Measurements from ENCODE around the gene TMPO.
"Not testable (repeated sequence)": the region's sequence is repeated elsewhere in the genome, so short reads cannot be mapped to it uniquely, and the experiment has no call there.

The TMPO gene

GRCh38 chr12:98543701-98544100, 28.3 kb downstream of the TMPO start:
- no peak overlapping the region for H3K4me3 ChIP-seq (ENCODE audit: low read depth, low read length)
- H3K27ac ChIP-seq: no peak overlapping the region
- no peaks in the 10 kb centered on the region for H3K27me3 ChIP-seq (replicated peaks)
- in situ Hi-C loops (cut with HindIII; ENCODE audit: low pct_ligation_motif_present, low sequenced_read_pairs): no loop called here
- no peaks in the 10 kb centered on the region for H3K36me3 ChIP-seq (replicated peaks)
- DNase-seq: no peak
- TF ChIP-seq CTCF (IDR thresholded peaks at IDR 0.05; ENCODE audit: low read depth, low read length, missing control alignments): no peak

GRCh38 chr12:98544751-98545150, 29.4 kb downstream of the TMPO start:
- H3K27me3 ChIP-seq (replicated peaks): no peaks in the 10 kb centered on the region
- TF ChIP-seq CTCF (IDR thresholded peaks at IDR 0.05; ENCODE audit: low read depth, low read length, missing control alignments): no peak
- no peak for DNase-seq
- no peaks in the 10 kb centered on the region for H3K36me3 ChIP-seq (replicated peaks)
- in situ Hi-C loops (cut with HindIII; ENCODE audit: low pct_ligation_motif_present, low sequenced_read_pairs): no loop called here
- H3K4me3 ChIP-seq (ENCODE audit: low read depth, low read length): no peak overlapping the region
- no peak overlapping the region for H3K27ac ChIP-seq

GRCh38 chr12:98549371-98550110, 34.2 kb downstream of the TMPO start:
- Histone ChIP-seq H3K27ac (no peak overlapping the region), H3K4me3 (ENCODE audit: low read depth, low read length) (no peak overlapping the region), H3K27me3 (replicated peaks) (no peaks in the 10 kb centered on the region), H3K36me3 (replicated peaks) (peaks cover 2% of the 10 kb centered on the region)
- in situ Hi-C loops (cut with HindIII; ENCODE audit: low pct_ligation_motif_present, low sequenced_read_pairs): no loop called here
- no peak for TF ChIP-seq CTCF (IDR thresholded peaks at IDR 0.05; ENCODE audit: low read depth, low read length, missing control alignments)
- DNase-seq: no peak

GRCh38 chr12:98551787-98552186, 36.4 kb downstream of the TMPO start:
- H3K4me3 ChIP-seq (ENCODE audit: low read depth, low read length): no peak overlapping the region
- TF ChIP-seq CTCF (IDR thresholded peaks at IDR 0.05; ENCODE audit: low read depth, low read length, missing control alignments): no peak
- H3K27me3 ChIP-seq (replicated peaks): no peaks in the 10 kb centered on the region
- in situ Hi-C loops (cut with HindIII; ENCODE audit: low pct_ligation_motif_present, low sequenced_read_pairs): no loop called here
- no peak overlapping the region for H3K27ac ChIP-seq
- peaks cover 2% of the 10 kb centered on the region for H3K36me3 ChIP-seq (replicated peaks)
- no peak for DNase-seq

GRCh38 chr12:98558097-98558496, 42.7 kb downstream of the TMPO start:
- H3K27ac ChIP-seq; H3K4me3 ChIP-seq (ENCODE audit: low read depth, low read length); DNase-seq; H3K36me3 ChIP-seq (replicated peaks); in situ Hi-C loops (cut with HindIII; ENCODE audit: low pct_ligation_motif_present, low sequenced_read_pairs); H3K27me3 ChIP-seq (replicated peaks): not testable (repeated sequence)

GRCh38 chr12:98559666-98560065, 44.3 kb downstream of the TMPO start:
- no peak overlapping the region for H3K27ac ChIP-seq
- no peak overlapping the region for H3K4me3 ChIP-seq (ENCODE audit: low read depth, low read length)
- no peaks in the 10 kb centered on the region for H3K27me3 ChIP-seq (replicated peaks)
- in situ Hi-C loops (cut with HindIII; ENCODE audit: low pct_ligation_motif_present, low sequenced_read_pairs): no loop called here
- DNase-seq: no peak
- H3K36me3 ChIP-seq (replicated peaks): no peaks in the 10 kb centered on the region
- no peak for TF ChIP-seq CTCF (IDR thresholded peaks at IDR 0.05; ENCODE audit: low read depth, low read length, missing control alignments)

All from brain microvascular endothelial cell (primary cell).